Natural killer cell (primary cell): ENCODE data around the gene PLGRKT. TPM values are rescaled to one million over a fixed set of nuclear protein-coding genes. Genes with fewer than 3 reads are reported as not detected.

ENCODE experiments used
- ATAC-seq, 3 donors: fragments of 150-1000 bp in 2 of 3; fragments of 200-7000 bp in 1 of 3; cut with Tn5 transposase; 1 replicate in 1 of 3; 2 replicates in 2 of 3; pipeline ENCODE4 v1.10.0; 2021; ENCODE audit warnings: mild to moderate bottlenecking in 2 of 3, moderate library complexity in 2 of 3
- DNase-seq, 2 donors: peaks; one replicate each; pipeline versions ENCODE4 v3.0.0 to v3.0.0-alpha.2; 2013 to 2021; ENCODE audit warnings: mixed read lengths in 1 of 2
- H3K27ac ChIP-seq: one replicate; pipeline ENCODE4 v1.5.1; 2013; ENCODE audit warnings: mild to moderate bottlenecking, low read length
- H3K27me3 ChIP-seq: one replicate; pipeline ENCODE4 v1.6.1; 2013; ENCODE audit warnings: low read length; ENCODE audit not compliant: control insufficient read depth, insufficient read depth
- H3K36me3 ChIP-seq: one replicate; pipeline ENCODE4 v1.6.1; 2013; ENCODE audit warnings: low read length; ENCODE audit not compliant: control insufficient read depth, insufficient read depth
- H3K4me1 ChIP-seq: one replicate; pipeline ENCODE4 v1.6.1; 2013; ENCODE audit warnings: low read length; ENCODE audit not compliant: control insufficient read depth, insufficient read depth
- H3K4me3 ChIP-seq: one replicate; pipeline ENCODE4 v1.5.1; 2013; ENCODE audit warnings: low read length
- H3K9me3 ChIP-seq: one replicate; pipeline ENCODE4 v1.6.1; 2013; ENCODE audit warnings: low read length; ENCODE audit not compliant: control insufficient read depth, insufficient read depth
- H3K27ac Mint-ChIP-seq, 2 donors: one replicate each; pipeline ENCODE4 v1.8.0; 2022; ENCODE audit warnings: mild to moderate bottlenecking in 2 of 2, mixed read lengths in 2 of 2, moderate library complexity in 1 of 2
- H3K27me3 Mint-ChIP-seq, 2 donors: one replicate each; pipeline ENCODE4 v1.8.0; 2022; ENCODE audit warnings: low read depth in 2 of 2, mixed read lengths in 2 of 2
- H3K36me3 Mint-ChIP-seq: one replicate; pipeline ENCODE4 v1.8.0; 2022; ENCODE audit warnings: mixed read lengths
- H3K4me1 Mint-ChIP-seq, 2 donors: one replicate each; pipeline ENCODE4 v1.8.0; 2022; ENCODE audit warnings: mixed read lengths in 2 of 2
- H3K4me3 Mint-ChIP-seq: one replicate; pipeline ENCODE4 v1.8.0; 2022; ENCODE audit warnings: mild to moderate bottlenecking, moderate library complexity, mixed read lengths
- H3K9me3 Mint-ChIP-seq, 2 donors: one replicate each; pipeline ENCODE4 v1.8.0; 2022; ENCODE audit warnings: mixed read lengths in 2 of 2
- CTCF ChIP-seq: fragments of 200-600 bp; IDR thresholded peaks from one replicate; pipeline ENCODE4 v1.8.0; 2022; ENCODE audit warnings: antibody characterized with exemption
- WGBS: methylation state at CpG from one replicate; pipeline ENCODE4 v1.1.7; 2013; ENCODE audit warnings: missing lambda C conversion rate; ENCODE audit not compliant: insufficient coverage; 5-methylcytosine and 5-hydroxymethylcytosine counted together
- intact Hi-C: fragments of 100-400 bp; cut with micrococcal nuclease; formaldehyde crosslinking; loops from one replicate; pipeline ENCODE4 v1.14.2; 2022
- total RNA-seq, 4 donors: library from RNA; stranded (reverse); fragments of 120-200 nt in 1 of 4; gene quantifications; one replicate each; pipeline versions ENCODE4 v1.2.3 to v1.2.4, GENCODE V29; 2013 to 2022

Gene PLGRKT
- total RNA-seq, 3 donors from 2014 or later (not counting 1 experiment from before 2014, with no cell fraction given) = 14.7 to 17.8 (median 17.3) TPM

GRCh38 chr9:5443850-5444249 lies 6.1 kb upstream of the PLGRKT start:
- TF ChIP-seq CTCF = no peak
- ATAC-seq = no peak
- no peak overlapping the region for H3K27ac ChIP-seq
- WGBS = 91% methylated on average over 2 of the region's 2 CpGs
- no peaks in the 10 kb centered on the region for H3K36me3 ChIP-seq
- intact Hi-C loops = loop anchor here (5.0 kb wide), 1 partner anchor 257 kb away; the partner anchor contains the start of gene INSL6
- H3K9me3 ChIP-seq = no peaks in the 10 kb centered on the region
- Mint-ChIP-seq H3K27me3 (peaks cover 0 to 4% of the 10 kb centered on the region in 2 donors), H3K4me1 (no peaks in the 10 kb centered on the region), H3K36me3 (no peaks in the 10 kb centered on the region), H3K4me3 (no peak overlapping the region), H3K9me3 (no peaks in the 10 kb centered on the region), H3K27ac (no peak overlapping the region)
- H3K4me1 ChIP-seq = peaks cover 3% of the 10 kb centered on the region
- no peak for DNase-seq
- H3K27me3 ChIP-seq = no peaks in the 10 kb centered on the region
- no peak overlapping the region for H3K4me3 ChIP-seq

- no peak overlapping the region for H3K27ac ChIP-seq
- H3K27me3 Mint-ChIP-seq = peaks cover 0 to 4% of the 10 kb centered on the region in 2 donors
- H3K4me3 ChIP-seq = no peak overlapping the region
- peak; percentile 57 for TF ChIP-seq CTCF
- H3K27ac Mint-ChIP-seq = no peak overlapping the region
- H3K27me3 ChIP-seq = no peaks in the 10 kb centered on the region
- H3K9me3 ChIP-seq = no peaks in the 10 kb centered on the region
- no peak for ATAC-seq
- DNase-seq = peak in 1 of 2 donors; percentile 71
- intact Hi-C loops = loop anchor here (5.0 kb wide), 1 partner anchor 255 kb away; the partner anchor contains the start of gene INSL6
- whole genome bisulfite sequencing = 55% methylated on average over 2 of the region's 2 CpGs
- H3K9me3 Mint-ChIP-seq = no peaks in the 10 kb centered on the region
- no peaks in the 10 kb centered on the region for H3K36me3 Mint-ChIP-seq
- H3K4me1 ChIP-seq = peaks cover 13% of the 10 kb centered on the region
- no peaks in the 10 kb centered on the region for H3K36me3 ChIP-seq
- no peak overlapping the region for H3K4me3 Mint-ChIP-seq
- peaks cover 9 to 11% of the 10 kb centered on the region in 2 donors for H3K4me1 Mint-ChIP-seq
These were observed 4.8 kb upstream of the PLGRKT start for GRCh38 chr9:5442400-5443011.

- ATAC-seq = no peak
- peaks cover 23 to 26% of the 10 kb centered on the region in 2 donors for H3K4me1 Mint-ChIP-seq
- no peak for DNase-seq
- Histone ChIP-seq H3K27ac (no peak overlapping the region), H3K27me3 (no peaks in the 10 kb centered on the region), H3K36me3 (no peaks in the 10 kb centered on the region), H3K9me3 (no peaks in the 10 kb centered on the region), H3K4me1 (peaks cover 18% of the 10 kb centered on the region), H3K4me3 (no peak overlapping the region)
- no peak overlapping the region for H3K4me3 Mint-ChIP-seq
- no peak for TF ChIP-seq CTCF
- H3K27ac Mint-ChIP-seq = no peak overlapping the region
- 100% methylated on average over 1 of the region's 2 CpGs for WGBS
- H3K36me3 Mint-ChIP-seq = no peaks in the 10 kb centered on the region
- H3K27me3 Mint-ChIP-seq = no peaks in the 10 kb centered on the region
- intact Hi-C loops = loop anchor here (5.0 kb wide), 1 partner anchor 254 kb away; the partner anchor contains the start of gene INSL6
- H3K9me3 Mint-ChIP-seq = no peaks in the 10 kb centered on the region
These were observed 3.3 kb upstream of the PLGRKT start for GRCh38 chr9:5441043-5441442.

- Histone ChIP-seq H3K4me3 (no peak overlapping the region), H3K36me3 (peaks cover 5% of the 10 kb centered on the region), H3K9me3 (no peaks in the 10 kb centered on the region), H3K27me3 (no peaks in the 10 kb centered on the region), H3K27ac (no peak overlapping the region), H3K4me1 (peaks cover 18% of the 10 kb centered on the region)
- ATAC-seq (no peak), DNase-seq (no peak)
- Mint-ChIP-seq H3K4me1 (peaks cover 24 to 27% of the 10 kb centered on the region in 2 donors), H3K36me3 (no peaks in the 10 kb centered on the region), H3K9me3 (no peaks in the 10 kb centered on the region), H3K4me3 (no peak overlapping the region), H3K27me3 (no peaks in the 10 kb centered on the region), H3K27ac (no peak overlapping the region)
- intact Hi-C loops = loop anchor here (5.0 kb wide), 1 partner anchor 253 kb away; the partner anchor contains the start of gene INSL6
- no peak for TF ChIP-seq CTCF
- 95% methylated on average over 3 of the region's 3 CpGs for WGBS
These were observed 2.7 kb upstream of the PLGRKT start for GRCh38 chr9:5440426-5440825.
